OCI-LY7 (cell line): Measurements from ENCODE around the gene RABEP1. TPM values are rescaled to one million over a fixed set of nuclear protein-coding genes. Genes with fewer than 3 reads are reported as not detected.
A peak's percentile ranks its signal among the peaks of the same experiment; 100 is the strongest.

ENCODE experiments used
- BruUV-seq: library from RNA; stranded (reverse); fragments of 400-500 nt; replicated peaks from 2 replicates; lab custom pipeline; 2021; lab: Mats Ljungman, UMichigan
- CTCF ChIA-PET: fragments of 300-600 bp; sonication (Branson Sonifier 250); formaldehyde crosslinking; loops from one replicate; lab custom pipeline; 2022; ENCODE audit warnings: antibody characterized with exemption; ENCODE audit not compliant: unreplicated experiment; lab: Charles Lee
- POLR2A ChIA-PET: fragments of 300-600 bp; sonication (Branson Sonifier 250); formaldehyde crosslinking; loops from one replicate; lab custom pipeline; 2022; ENCODE audit warnings: antibody characterized with exemption; lab: Charles Lee
- DNase-seq: peaks from one replicate; pipeline ENCODE4 v3.0.0-alpha.2; 2015; ENCODE audit warnings: low spot score
- H2AFZ ChIP-seq: fragments of 200-600 bp; sonication (generic), shearing (Covaris generic); 2 replicates; pipeline ENCODE4 v1.6.1; 2014; ENCODE audit warnings: mild to moderate bottlenecking, antibody characterized with exemption, low read length, moderate library complexity
- H3K27ac ChIP-seq: fragments of 200-600 bp; sonication (generic); 2 replicates; pipeline ENCODE4 v1.5.1; 2014; ENCODE audit warnings: mixed run types, low read depth, mild to moderate bottlenecking, moderate library complexity, low read length, inconsistent platforms; ENCODE audit not compliant: poor library complexity, severe bottlenecking
- H3K36me3 ChIP-seq: fragments of 200-600 bp; sonication (generic); 2 replicates; pipeline ENCODE4 v1.6.1; 2014; ENCODE audit warnings: mild to moderate bottlenecking, antibody characterized with exemption, low read length, moderate library complexity, mixed read lengths; ENCODE audit not compliant: insufficient read depth
- H3K4me1 ChIP-seq: fragments of 200-600 bp; sonication (generic); 2 replicates; pipeline ENCODE4 v1.5.1; 2014; ENCODE audit warnings: mild to moderate bottlenecking, low read length; ENCODE audit not compliant: insufficient read depth, poor library complexity, severe bottlenecking
- H3K4me2 ChIP-seq: fragments of 200-600 bp; sonication (generic); 2 replicates; pipeline ENCODE4 v1.6.1; 2014; ENCODE audit warnings: mild to moderate bottlenecking, low read length
- H3K4me3 ChIP-seq: fragments of 200-600 bp; sonication (generic); 2 replicates; pipeline ENCODE4 v1.5.1; 2014; ENCODE audit warnings: mild to moderate bottlenecking, low read depth, low read length; ENCODE audit not compliant: poor library complexity, severe bottlenecking
- H3K79me2 ChIP-seq: fragments of 200-600 bp; sonication (generic); 2 replicates; pipeline ENCODE4 v1.6.1; 2016; ENCODE audit warnings: low read depth, mild to moderate bottlenecking, low read length, moderate library complexity, mixed read lengths; ENCODE audit not compliant: insufficient read depth
- H3K9me2 ChIP-seq: fragments of 200-600 bp; sonication (generic); 2 replicates; pipeline ENCODE4 v1.6.1; 2016; ENCODE audit warnings: mild to moderate bottlenecking, low read length, mixed read lengths; ENCODE audit not compliant: insufficient read depth
- H3K9me3 ChIP-seq: fragments of 200-600 bp; sonication (generic); 2 replicates; pipeline ENCODE4 v1.6.1; 2014; ENCODE audit warnings: mild to moderate bottlenecking, mixed run types, low read length, mixed read lengths
- H4K20me1 ChIP-seq: fragments of 200-600 bp; sonication (generic); 2 replicates; pipeline ENCODE4 v1.6.1; 2014; ENCODE audit warnings: mild to moderate bottlenecking, antibody characterized with exemption, low read length, moderate library complexity, mixed read lengths; ENCODE audit not compliant: insufficient read depth
- CTCF ChIP-seq: fragments of 200-600 bp; sonication (generic); conservative IDR thresholded peaks from 2 replicates; pipeline ENCODE4 v1.5.1; 2014; ENCODE audit warnings: mild to moderate bottlenecking, antibody characterized with exemption, low read length, moderate library complexity, mixed read lengths
- EZH2phosphoT487 ChIP-seq: fragments of 200-600 bp; sonication (generic); IDR thresholded peaks from 2 replicates; pipeline ENCODE4 v1.6.1; 2018; ENCODE audit warnings: low read depth, borderline replicate concordance, mild to moderate bottlenecking, mixed run types, antibody characterized with exemption, low read length, moderate library complexity, mixed read lengths
- intact Hi-C: fragments of 100-400 bp; cut with micrococcal nuclease; formaldehyde crosslinking; loops from one replicate; pipeline ENCODE4 v1.10.0; 2022; ENCODE audit not compliant: unreplicated experiment
- total RNA-seq, 2 experiments: library from RNA; depleted of rRNA in 1 of 2; stranded (reverse); fragments of >200 nt in 1 of 2; shearing (Covaris generic) in 1 of 2; gene quantifications; 2 replicates each; pipeline ENCODE4 v1.2.3, GENCODE V29; 2014 to 2022

The RABEP1 gene
- total RNA-seq, 2 experiments from 2014 or later: 58.6 to 60.8 TPM

GRCh38 chr17:5248821-5249479 is 33.1 kb upstream of the RABEP1 start:
- DNase-seq: no peak
- no peaks in the 10 kb centered on the region for H3K79me2 ChIP-seq
- no peaks in the 10 kb centered on the region for H3K9me2 ChIP-seq
- H3K36me3 ChIP-seq: no peaks in the 10 kb centered on the region
- intact Hi-C loops: loop anchor here (1.0 to 5.0 kb wide), 4 partner anchors 60 to 190 kb away; partner anchors contain the start of genes C1QBP and NUP88
- H3K27ac ChIP-seq: no peak overlapping the region
- H2AFZ ChIP-seq: no peak overlapping the region
- H3K4me1 ChIP-seq: peaks cover 3% of the 10 kb centered on the region
- ChIA-PET CTCF (no interaction called here), POLR2A (no interaction called here)
- TF ChIP-seq CTCF (no peak), EZH2phosphoT487 (no peak)
- no peak overlapping the region for H3K4me2 ChIP-seq
- H3K9me3 ChIP-seq: no peaks in the 10 kb centered on the region
- BruUV-seq: no TSS peak
- no peak overlapping the region for H3K4me3 ChIP-seq
- no peaks in the 10 kb centered on the region for H4K20me1 ChIP-seq

- H2AFZ ChIP-seq: no peak overlapping the region
- H3K27ac ChIP-seq: no peak overlapping the region
- no peak overlapping the region for H3K4me3 ChIP-seq
- POLR2A ChIA-PET: no interaction called here
- intact Hi-C loops: loop anchor here (1.0 to 5.0 kb wide), 4 partner anchors 59 to 190 kb away; partner anchors contain the start of genes C1QBP and NUP88
- no TSS peak for BruUV-seq
- no peak overlapping the region for H3K4me2 ChIP-seq
- no peaks in the 10 kb centered on the region for H3K9me3 ChIP-seq
- no peaks in the 10 kb centered on the region for H3K79me2 ChIP-seq
- H3K9me2 ChIP-seq: no peaks in the 10 kb centered on the region
- H3K36me3 ChIP-seq: no peaks in the 10 kb centered on the region
- TF ChIP-seq CTCF (peak; percentile 82), EZH2phosphoT487 (no peak)
- peaks cover 7% of the 10 kb centered on the region for H3K4me1 ChIP-seq
- no peaks in the 10 kb centered on the region for H4K20me1 ChIP-seq
- CTCF ChIA-PET: interaction anchor here (0.7 kb wide), 1 partner anchor 1199 kb away, joined by 3 read pairs; no protein-coding TSS in a partner anchor
- peak; percentile 89 for DNase-seq
Observed at GRCh38 chr17:5249615-5250014, 32.5 kb upstream of the RABEP1 start.

- DNase-seq: no peak
- no TSS peak for BruUV-seq
- ChIA-PET POLR2A (interaction anchor here (0.6 to 1.1 kb wide), 4 partner anchors 30 to 225 kb away, joined by 3 to 12 read pairs (median 6); no protein-coding TSS in a partner anchor), CTCF (no interaction called here)
- Histone ChIP-seq H2AFZ (peak overlapping the region; percentile 82), H3K4me3 (peak overlapping the region; percentile 26), H3K4me2 (peak overlapping the region; percentile 51), H4K20me1 (no peaks in the 10 kb centered on the region), H3K27ac (peak overlapping the region; percentile 48), H3K9me3 (no peaks in the 10 kb centered on the region), H3K79me2 (no peaks in the 10 kb centered on the region), H3K4me1 (peaks cover 19% of the 10 kb centered on the region), H3K36me3 (no peaks in the 10 kb centered on the region), H3K9me2 (no peaks in the 10 kb centered on the region)
- intact Hi-C loops: no loop called here
- TF ChIP-seq EZH2phosphoT487: no peak
- TF ChIP-seq CTCF: no peak
Observed at GRCh38 chr17:5254414-5254813, 27.7 kb upstream of the RABEP1 start.
